Adrenal gland (tissue), 5 donors: ENCODE measurements around the gene GPR37L1.

ENCODE experiments used
- POLR2A ChIP-seq, 2 donors: fragments of 450-650 bp; IDR thresholded peaks; one replicate each; pipeline ENCODE4 v1.6.1; 2017; ENCODE audit warnings: antibody characterized with exemption in 2 of 2, mild to moderate bottlenecking in 2 of 2, moderate library complexity in 1 of 2
- TF ChIP-seq, protein P1 (sequence below), 6 experiments: fragments of 450-650 bp in 4 of 6; fragments of 200-600 bp in 2 of 6; sonication (generic) in 1 of 6; IDR thresholded peaks; 1 replicate in 5 of 6; 2 replicates in 1 of 6; pipeline versions ENCODE4 v1.5.1 to v1.8.0; 2016 to 2021; ENCODE audit warnings: antibody characterized with exemption in 6 of 6, mild to moderate bottlenecking in 2 of 6, moderate library complexity in 1 of 6
- donor health status: DM: no; HTN: no; CAD: no.

DNA sequence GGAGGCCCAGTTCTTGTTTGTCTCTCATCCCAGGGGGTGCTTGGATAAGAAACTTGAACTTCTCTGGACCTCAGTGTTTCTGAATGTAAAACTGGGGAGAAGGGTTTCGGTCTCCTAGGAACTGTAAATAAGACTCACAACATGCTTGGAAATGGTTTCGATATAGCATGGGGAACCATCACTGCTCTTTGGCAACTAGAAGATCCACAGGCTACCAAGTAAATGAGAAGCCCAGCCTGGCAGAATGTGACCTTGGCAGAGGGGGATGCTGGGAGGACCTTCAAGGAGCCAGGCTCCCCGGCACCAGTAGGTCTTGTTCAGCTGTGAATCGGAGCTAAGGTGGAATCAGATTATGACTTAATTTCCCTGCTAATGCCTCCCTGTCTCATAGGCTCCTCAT is 18.1 kb downstream of the GPR37L1 start:
- TF ChIP-seq POLR2A (IDR thresholded peaks at IDR 0.05): no peak
- TF ChIP-seq, protein P1, sequence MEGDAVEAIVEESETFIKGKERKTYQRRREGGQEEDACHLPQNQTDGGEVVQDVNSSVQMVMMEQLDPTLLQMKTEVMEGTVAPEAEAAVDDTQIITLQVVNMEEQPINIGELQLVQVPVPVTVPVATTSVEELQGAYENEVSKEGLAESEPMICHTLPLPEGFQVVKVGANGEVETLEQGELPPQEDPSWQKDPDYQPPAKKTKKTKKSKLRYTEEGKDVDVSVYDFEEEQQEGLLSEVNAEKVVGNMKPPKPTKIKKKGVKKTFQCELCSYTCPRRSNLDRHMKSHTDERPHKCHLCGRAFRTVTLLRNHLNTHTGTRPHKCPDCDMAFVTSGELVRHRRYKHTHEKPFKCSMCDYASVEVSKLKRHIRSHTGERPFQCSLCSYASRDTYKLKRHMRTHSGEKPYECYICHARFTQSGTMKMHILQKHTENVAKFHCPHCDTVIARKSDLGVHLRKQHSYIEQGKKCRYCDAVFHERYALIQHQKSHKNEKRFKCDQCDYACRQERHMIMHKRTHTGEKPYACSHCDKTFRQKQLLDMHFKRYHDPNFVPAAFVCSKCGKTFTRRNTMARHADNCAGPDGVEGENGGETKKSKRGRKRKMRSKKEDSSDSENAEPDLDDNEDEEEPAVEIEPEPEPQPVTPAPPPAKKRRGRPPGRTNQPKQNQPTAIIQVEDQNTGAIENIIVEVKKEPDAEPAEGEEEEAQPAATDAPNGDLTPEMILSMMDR (IDR thresholded peaks at IDR 0.05): no peak
